HL-60 (cell line): ENCODE results near the gene ZRANB2.

Experiments used
- POLR2AphosphoS5 ChIP-seq: IDR thresholded peaks from 2 replicates; pipeline ENCODE4 v1.6.1; 2012; ENCODE audit warnings: low read depth
- TF ChIP-seq, protein P1 (sequence below): IDR thresholded peaks from one replicate; pipeline ENCODE4 v1.5.1; 2011; ENCODE audit warnings: low read length, control low read depth, inconsistent platforms; ENCODE audit not compliant: insufficient read depth

DNA sequence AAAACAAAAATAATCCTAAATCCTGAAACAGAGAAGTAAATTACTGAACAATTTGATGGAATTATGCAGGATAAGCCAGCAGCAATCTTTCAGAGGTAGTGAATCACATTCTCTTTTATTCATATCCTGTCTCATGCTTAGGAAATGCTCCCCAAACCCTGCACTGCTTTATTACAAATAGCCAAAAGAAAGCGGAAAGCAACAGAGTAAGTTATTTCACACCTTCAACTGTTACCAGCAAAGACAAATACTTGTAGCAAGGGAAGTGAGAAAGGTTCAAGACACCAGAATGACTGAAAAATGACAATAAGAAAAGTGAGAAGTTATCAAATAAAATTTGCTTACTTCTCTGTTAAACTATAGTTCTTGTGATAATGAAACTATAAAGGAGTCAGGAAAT, 6.2 kb downstream of the ZRANB2 start:
- no peak for TF ChIP-seq POLR2AphosphoS5
- TF ChIP-seq, protein P1, sequence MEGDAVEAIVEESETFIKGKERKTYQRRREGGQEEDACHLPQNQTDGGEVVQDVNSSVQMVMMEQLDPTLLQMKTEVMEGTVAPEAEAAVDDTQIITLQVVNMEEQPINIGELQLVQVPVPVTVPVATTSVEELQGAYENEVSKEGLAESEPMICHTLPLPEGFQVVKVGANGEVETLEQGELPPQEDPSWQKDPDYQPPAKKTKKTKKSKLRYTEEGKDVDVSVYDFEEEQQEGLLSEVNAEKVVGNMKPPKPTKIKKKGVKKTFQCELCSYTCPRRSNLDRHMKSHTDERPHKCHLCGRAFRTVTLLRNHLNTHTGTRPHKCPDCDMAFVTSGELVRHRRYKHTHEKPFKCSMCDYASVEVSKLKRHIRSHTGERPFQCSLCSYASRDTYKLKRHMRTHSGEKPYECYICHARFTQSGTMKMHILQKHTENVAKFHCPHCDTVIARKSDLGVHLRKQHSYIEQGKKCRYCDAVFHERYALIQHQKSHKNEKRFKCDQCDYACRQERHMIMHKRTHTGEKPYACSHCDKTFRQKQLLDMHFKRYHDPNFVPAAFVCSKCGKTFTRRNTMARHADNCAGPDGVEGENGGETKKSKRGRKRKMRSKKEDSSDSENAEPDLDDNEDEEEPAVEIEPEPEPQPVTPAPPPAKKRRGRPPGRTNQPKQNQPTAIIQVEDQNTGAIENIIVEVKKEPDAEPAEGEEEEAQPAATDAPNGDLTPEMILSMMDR: no peak
